HG02870 (cell line): ENCODE data around the gene TMEM41B.
A peak's percentile ranks its signal among the peaks of the same experiment; 100 is the strongest.
"Not testable (repeated sequence)": the region's sequence is repeated elsewhere in the genome, so short reads cannot be mapped to it uniquely, and the experiment has no call there.

Experiments used
- ATAC-seq: cut with Tn5 transposase; IDR thresholded peaks from one replicate; pipeline ENCODE4 v1.9.1; 2021; ENCODE audit warnings: mild to moderate bottlenecking, moderate library complexity; ENCODE audit not compliant: unreplicated experiment

Gene TMEM41B

GRCh38 chr11:9263840-9264315 lies 50.5 kb downstream of the TMEM41B start:
- peak; percentile 64 for ATAC-seq

GRCh38 chr11:9260838-9261146 lies 53.6 kb downstream of the TMEM41B start:
- not testable (repeated sequence) for ATAC-seq

- no peak for ATAC-seq
Observed at GRCh38 chr11:9259981-9260837, 54.2 kb downstream of the TMEM41B start.

- not testable (repeated sequence) for ATAC-seq
Observed at GRCh38 chr11:9258279-9258678, 56.1 kb downstream of the TMEM41B start.

GRCh38 chr11:9254416-9254815 lies 60.0 kb downstream of the TMEM41B start:
- ATAC-seq, result no peak

- ATAC-seq, result no peak
Observed at GRCh38 chr11:9253086-9253485, 61.3 kb downstream of the TMEM41B start.

GRCh38 chr11:9251311-9251710 lies 63.1 kb downstream of the TMEM41B start:
- no peak for ATAC-seq

GRCh38 chr11:9250139-9250582 lies 64.2 kb downstream of the TMEM41B start:
- ATAC-seq, result peak; percentile 86

GRCh38 chr11:9249252-9249651 lies 65.1 kb downstream of the TMEM41B start:
- ATAC-seq, result no peak

- ATAC-seq, result no peak
Observed at GRCh38 chr11:9247863-9248262, 66.5 kb downstream of the TMEM41B start.

- ATAC-seq, result not testable (repeated sequence)
Observed at GRCh38 chr11:9236242-9236641, 78.2 kb downstream of the TMEM41B start.

- no peak for ATAC-seq
Observed at GRCh38 chr11:9232482-9232881, 81.9 kb downstream of the TMEM41B start.

- ATAC-seq, result no peak
Observed at GRCh38 chr11:9231848-9232177, 82.6 kb downstream of the TMEM41B start.
